PC-9 (cell line): Measurements from ENCODE around the gene CNTN1. TPM values are rescaled to one million over a fixed set of nuclear protein-coding genes. Genes with fewer than 3 reads are reported as not detected.

ENCODE experiments used
- BruUV-seq: library from RNA; stranded (reverse); fragments of 400-500 nt; replicated peaks from 2 replicates; lab custom pipeline; 2021; lab: Mats Ljungman, UMichigan
- CTCF ChIA-PET: fragments of 300-600 bp; sonication (Branson Sonifier 250); formaldehyde crosslinking; loops from one replicate; lab custom pipeline; 2022; ENCODE audit warnings: antibody characterized with exemption; lab: Charles Lee
- POLR2A ChIA-PET: fragments of 300-600 bp; sonication (Branson Sonifier 250); formaldehyde crosslinking; loops from one replicate; lab custom pipeline; 2022; ENCODE audit warnings: antibody characterized with exemption; ENCODE audit not compliant: unreplicated experiment; lab: Charles Lee
- DNase-seq, 2 experiments: peaks; one replicate each; pipeline versions ENCODE4 v3.0.0 to v3.0.0-alpha.2; 2015 to 2022; ENCODE audit warnings: mixed read lengths in 1 of 2
- H2AFZ ChIP-seq: fragments of 200-600 bp; sonication (generic); 2 replicates; pipeline ENCODE4 v1.8.1; 2017; ENCODE audit warnings: antibody characterized with exemption
- H3F3A ChIP-seq: fragments of 200-600 bp; sonication (generic); 2 replicates; pipeline ENCODE4 v1.8.1; 2017; ENCODE audit warnings: antibody characterized with exemption, mild to moderate bottlenecking, low read depth; ENCODE audit not compliant: insufficient read depth
- H3K27ac ChIP-seq: fragments of 200-600 bp; sonication (generic); 2 replicates; pipeline ENCODE4 v1.6.1; 2016; ENCODE audit warnings: mixed run types
- H3K27me3 ChIP-seq: fragments of 200-600 bp; sonication (generic); 2 replicates; pipeline ENCODE4 v1.6.1; 2016; ENCODE audit warnings: low read depth, mixed run types; ENCODE audit not compliant: insufficient read depth
- H3K36me3 ChIP-seq: fragments of 200-600 bp; sonication (generic); 2 replicates; pipeline ENCODE4 v1.6.1; 2016; ENCODE audit warnings: low read depth, mixed run types
- H3K4me1 ChIP-seq: fragments of 200-600 bp; sonication (generic); replicated peaks from 2 replicates; pipeline ENCODE4 v1.6.1; 2016; ENCODE audit warnings: mixed run types; ENCODE audit not compliant: insufficient read depth
- H3K4me2 ChIP-seq: fragments of 200-600 bp; sonication (generic); 2 replicates; pipeline ENCODE4 v1.6.1; 2017; ENCODE audit warnings: mixed run types
- H3K4me3 ChIP-seq: fragments of 200-600 bp; sonication (generic); 2 replicates; pipeline ENCODE4 v1.6.1; 2016; ENCODE audit warnings: mixed run types
- H3K79me2 ChIP-seq: fragments of 200-600 bp; sonication (generic); 2 replicates; pipeline ENCODE4 v1.6.1; 2017; ENCODE audit warnings: low read depth, mixed run types
- H3K9me2 ChIP-seq: fragments of 200-600 bp; sonication (generic); 2 replicates; pipeline ENCODE4 v1.8.1; 2017; ENCODE audit warnings: mild to moderate bottlenecking; ENCODE audit not compliant: insufficient read depth
- H3K9me3 ChIP-seq: fragments of 200-600 bp; sonication (generic); 2 replicates; pipeline ENCODE4 v1.8.1; 2016; ENCODE audit warnings: low read depth; ENCODE audit not compliant: insufficient read depth
- H4K20me1 ChIP-seq: fragments of 200-600 bp; sonication (generic); 2 replicates; pipeline ENCODE4 v1.8.1; 2017; ENCODE audit not compliant: insufficient read depth
- EZH2 ChIP-seq: fragments of 200-600 bp; sonication (generic); IDR thresholded peaks from 2 replicates; pipeline ENCODE4 v1.8.0; 2017; ENCODE audit warnings: antibody characterized with exemption, low read depth
- intact Hi-C: fragments of 100-400 bp; cut with micrococcal nuclease; formaldehyde crosslinking; loops from one replicate; pipeline ENCODE4 v1.10.0; 2022; ENCODE audit not compliant: unreplicated experiment
- total RNA-seq: library from RNA; stranded (reverse); gene quantifications from 2 replicates; pipeline ENCODE4 v1.2.3, GENCODE V29; 2021
- TF ChIP-seq, protein P1 (sequence below): fragments of 200-600 bp; sonication (generic); conservative IDR thresholded peaks from 2 replicates; pipeline ENCODE4 v1.6.1; 2017; ENCODE audit warnings: mixed run types, antibody characterized with exemption, mild to moderate bottlenecking, moderate library complexity

Gene CNTN1
- total RNA-seq, 1 experiment from 2014 or later: 0.37 TPM

DNA sequence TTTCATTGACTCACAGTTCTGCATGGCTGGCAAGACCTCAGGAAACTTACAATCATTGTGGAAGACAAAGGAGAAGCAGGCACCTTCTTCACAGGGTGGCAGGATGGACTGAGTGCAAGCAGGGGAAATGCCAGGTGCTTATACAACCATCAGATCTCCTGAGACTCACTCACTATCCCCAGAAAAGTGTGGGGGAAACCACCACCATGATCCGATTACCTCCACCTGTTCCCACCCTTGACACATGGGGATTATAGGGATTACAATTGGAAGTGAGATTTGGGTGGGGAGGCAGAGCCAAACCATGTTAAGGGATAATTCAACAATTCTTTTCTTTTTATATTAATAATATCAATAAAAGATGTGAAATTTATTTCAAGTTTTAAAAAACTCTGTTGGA is 34.1 kb downstream of the CNTN1 start:
- Histone ChIP-seq H3K27me3 (no peaks in the 10 kb centered on the region), H3K4me1 (no peaks in the 10 kb centered on the region), H3K4me2 (no peak overlapping the region), H3F3A (no peaks in the 10 kb centered on the region), H2AFZ (no peak overlapping the region), H3K9me2 (no peaks in the 10 kb centered on the region), H3K27ac (no peak overlapping the region), H4K20me1 (no peaks in the 10 kb centered on the region), H3K79me2 (no peaks in the 10 kb centered on the region), H3K9me3 (no peaks in the 10 kb centered on the region), H3K4me3 (no peak overlapping the region), H3K36me3 (no peaks in the 10 kb centered on the region)
- POLR2A ChIA-PET: no interaction called here
- TF ChIP-seq EZH2: no peak
- TF ChIP-seq, protein P1, sequence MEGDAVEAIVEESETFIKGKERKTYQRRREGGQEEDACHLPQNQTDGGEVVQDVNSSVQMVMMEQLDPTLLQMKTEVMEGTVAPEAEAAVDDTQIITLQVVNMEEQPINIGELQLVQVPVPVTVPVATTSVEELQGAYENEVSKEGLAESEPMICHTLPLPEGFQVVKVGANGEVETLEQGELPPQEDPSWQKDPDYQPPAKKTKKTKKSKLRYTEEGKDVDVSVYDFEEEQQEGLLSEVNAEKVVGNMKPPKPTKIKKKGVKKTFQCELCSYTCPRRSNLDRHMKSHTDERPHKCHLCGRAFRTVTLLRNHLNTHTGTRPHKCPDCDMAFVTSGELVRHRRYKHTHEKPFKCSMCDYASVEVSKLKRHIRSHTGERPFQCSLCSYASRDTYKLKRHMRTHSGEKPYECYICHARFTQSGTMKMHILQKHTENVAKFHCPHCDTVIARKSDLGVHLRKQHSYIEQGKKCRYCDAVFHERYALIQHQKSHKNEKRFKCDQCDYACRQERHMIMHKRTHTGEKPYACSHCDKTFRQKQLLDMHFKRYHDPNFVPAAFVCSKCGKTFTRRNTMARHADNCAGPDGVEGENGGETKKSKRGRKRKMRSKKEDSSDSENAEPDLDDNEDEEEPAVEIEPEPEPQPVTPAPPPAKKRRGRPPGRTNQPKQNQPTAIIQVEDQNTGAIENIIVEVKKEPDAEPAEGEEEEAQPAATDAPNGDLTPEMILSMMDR: no peak
- intact Hi-C loops: no loop called here
- no peak for DNase-seq
- CTCF ChIA-PET: no interaction called here
- no TSS peak for BruUV-seq

DNA sequence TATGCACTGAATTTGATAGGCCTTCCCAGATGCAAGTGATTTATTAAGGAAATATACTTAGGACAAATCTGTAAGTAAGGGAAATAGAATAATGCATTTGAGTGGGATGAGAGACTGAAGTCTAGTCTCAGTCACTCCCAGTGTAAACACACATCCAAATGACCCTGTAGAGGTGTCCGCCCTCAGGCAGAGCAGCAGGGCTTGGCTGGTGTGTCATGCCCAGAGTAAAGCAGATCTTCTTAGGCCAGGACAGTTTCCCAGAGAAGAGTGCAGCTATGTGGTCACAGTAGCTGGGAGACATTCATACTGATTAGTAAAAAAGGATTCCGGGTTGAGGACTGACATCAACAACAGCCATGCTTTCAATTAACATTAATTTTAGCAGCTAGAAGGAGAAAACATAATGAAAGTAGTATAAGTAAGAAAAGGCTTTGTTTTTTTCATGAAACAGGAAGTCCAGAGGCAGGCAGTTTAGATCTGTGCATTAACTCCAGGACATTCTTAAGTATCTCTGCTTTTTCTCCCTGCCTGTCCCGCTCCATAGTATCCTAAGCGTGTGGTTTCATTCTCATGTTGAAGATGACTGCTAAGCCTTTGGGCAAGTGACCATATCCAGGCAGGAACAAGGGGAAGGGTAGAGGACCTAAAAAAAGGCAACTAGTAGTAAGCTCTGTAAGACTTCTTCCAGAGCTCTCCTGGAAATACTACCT is 35.7 kb downstream of the CNTN1 start:
- Histone ChIP-seq H3K9me3 (no peaks in the 10 kb centered on the region), H3K79me2 (no peaks in the 10 kb centered on the region), H3K4me1 (no peaks in the 10 kb centered on the region), H2AFZ (no peak overlapping the region), H3F3A (no peaks in the 10 kb centered on the region), H3K4me3 (no peak overlapping the region), H3K27ac (no peak overlapping the region), H3K4me2 (no peak overlapping the region), H4K20me1 (no peaks in the 10 kb centered on the region), H3K36me3 (no peaks in the 10 kb centered on the region), H3K27me3 (no peaks in the 10 kb centered on the region), H3K9me2 (no peaks in the 10 kb centered on the region)
- peak in 1 of 2 experiments; percentile 1 for DNase-seq
- intact Hi-C loops: no loop called here
- ChIA-PET POLR2A (no interaction called here), CTCF (no interaction called here)
- no TSS peak for BruUV-seq
- no peak for TF ChIP-seq EZH2
- TF ChIP-seq, protein P1: no peak

DNA sequence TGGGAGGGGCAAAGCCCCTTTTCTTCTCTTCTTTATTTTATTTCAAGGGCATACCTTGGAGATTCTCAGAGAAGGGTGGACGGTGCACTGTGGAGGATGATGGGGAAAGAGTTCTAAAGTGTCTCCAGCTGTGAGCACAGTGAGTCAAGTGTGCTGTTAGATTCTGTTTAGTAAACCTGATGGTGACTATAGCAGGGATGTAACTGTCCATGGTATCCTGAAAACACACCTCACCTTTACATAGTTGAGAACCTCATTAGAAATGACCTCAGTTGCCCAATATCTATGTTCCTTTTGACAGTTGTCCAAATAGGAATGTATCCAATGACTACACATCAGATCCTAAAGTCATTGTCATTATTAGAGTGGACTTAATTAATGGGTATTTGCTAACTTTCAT is 38.0 kb downstream of the CNTN1 start:
- H4K20me1 ChIP-seq: no peaks in the 10 kb centered on the region
- intact Hi-C loops: no loop called here
- no peak overlapping the region for H2AFZ ChIP-seq
- H3K9me3 ChIP-seq: no peaks in the 10 kb centered on the region
- TF ChIP-seq EZH2: no peak
- TF ChIP-seq, protein P1: no peak
- no peaks in the 10 kb centered on the region for H3K4me1 ChIP-seq
- H3K27ac ChIP-seq: no peak overlapping the region
- no peaks in the 10 kb centered on the region for H3K9me2 ChIP-seq
- H3K4me3 ChIP-seq: no peak overlapping the region
- H3K36me3 ChIP-seq: no peaks in the 10 kb centered on the region
- POLR2A ChIA-PET: no interaction called here
- DNase-seq: no peak
- CTCF ChIA-PET: no interaction called here
- H3K79me2 ChIP-seq: no peaks in the 10 kb centered on the region
- no peak overlapping the region for H3K4me2 ChIP-seq
- H3K27me3 ChIP-seq: no peaks in the 10 kb centered on the region
- BruUV-seq: no TSS peak
- no peaks in the 10 kb centered on the region for H3F3A ChIP-seq
